Stimulated activated CD4-positive, alpha-beta T cell treated with anti-CD3 and anti-CD28 coated beads, TNF-alpha, amount 100 ng/mL, for 1 hour (primary cell): ENCODE data around the gene AP1S1.

Experiments used
- DNase-seq, 3 donors: peaks; one replicate each; pipeline ENCODE4 v3.0.0-alpha.2; 2020; ENCODE audit warnings: low read depth in 3 of 3, low spot score in 1 of 3

AP1S1 gene

GRCh38 chr7:101169838-101170551 lies 15.7 kb downstream of the AP1S1 start:
- peak; percentile 31 to 81 (median 63) for DNase-seq

DNA sequence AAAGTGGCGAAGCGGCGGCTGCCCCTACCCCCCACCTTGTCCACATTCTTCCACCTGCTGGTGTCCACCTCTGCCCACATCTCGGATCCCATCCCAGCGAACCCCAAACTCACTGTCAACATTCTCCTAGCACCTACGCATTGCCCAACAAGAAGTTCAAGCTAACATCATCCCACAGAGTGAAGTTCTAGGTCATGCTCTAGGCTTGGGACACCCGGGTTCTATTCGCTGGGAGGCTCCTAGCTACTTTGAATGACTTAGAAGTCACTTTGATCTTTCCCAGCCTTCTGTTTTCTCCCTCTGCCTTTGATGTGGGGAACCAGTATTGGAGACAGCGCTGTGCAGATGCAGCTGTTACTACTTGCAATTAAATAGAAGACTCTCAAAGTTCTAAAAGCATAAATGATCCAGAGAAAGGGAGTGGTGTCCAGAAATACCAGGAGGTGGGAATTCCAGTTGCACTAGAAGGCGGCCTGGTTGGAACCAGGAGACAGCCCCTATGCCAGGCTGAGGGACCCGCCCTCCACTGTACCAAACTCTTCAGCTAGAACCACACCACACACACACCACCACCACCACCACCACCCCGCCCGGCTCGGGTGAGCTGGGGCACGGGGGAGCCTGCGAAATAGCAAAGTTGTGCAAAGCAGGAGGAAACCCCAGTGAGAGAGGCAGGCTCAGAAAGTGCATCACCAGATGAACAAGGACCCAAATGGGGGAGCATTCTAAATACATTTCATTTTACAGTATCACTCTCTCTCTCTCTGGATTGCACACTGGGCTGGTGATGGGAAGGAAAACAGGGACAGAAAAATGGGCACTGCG lies 16.6 kb downstream of the AP1S1 start:
- DNase-seq: no peak

DNA sequence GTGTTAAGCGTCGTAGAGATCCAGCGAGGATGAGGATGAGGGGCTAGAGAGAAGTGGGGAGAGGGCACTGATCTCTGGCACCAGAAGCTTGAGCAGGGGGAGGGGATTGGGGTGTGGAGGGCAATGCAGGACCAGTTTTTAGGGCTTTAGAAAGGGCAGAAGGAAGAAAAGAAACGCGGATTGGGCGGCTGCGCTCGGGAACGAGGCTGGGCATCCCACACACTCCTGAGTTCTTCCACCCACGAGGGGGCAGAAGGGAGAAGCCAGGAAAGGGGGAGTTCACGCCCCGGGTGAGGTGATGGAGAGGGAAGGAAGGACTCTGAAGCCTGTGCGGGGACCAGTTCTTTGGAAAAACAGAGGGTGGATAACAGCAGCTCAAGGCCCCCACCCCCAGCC lies 17.2 kb downstream of the AP1S1 start:
- DNase-seq: no peak

GRCh38 chr7:101172005-101172853 lies 18.0 kb downstream of the AP1S1 start:
- DNase-seq: no peak

DNA sequence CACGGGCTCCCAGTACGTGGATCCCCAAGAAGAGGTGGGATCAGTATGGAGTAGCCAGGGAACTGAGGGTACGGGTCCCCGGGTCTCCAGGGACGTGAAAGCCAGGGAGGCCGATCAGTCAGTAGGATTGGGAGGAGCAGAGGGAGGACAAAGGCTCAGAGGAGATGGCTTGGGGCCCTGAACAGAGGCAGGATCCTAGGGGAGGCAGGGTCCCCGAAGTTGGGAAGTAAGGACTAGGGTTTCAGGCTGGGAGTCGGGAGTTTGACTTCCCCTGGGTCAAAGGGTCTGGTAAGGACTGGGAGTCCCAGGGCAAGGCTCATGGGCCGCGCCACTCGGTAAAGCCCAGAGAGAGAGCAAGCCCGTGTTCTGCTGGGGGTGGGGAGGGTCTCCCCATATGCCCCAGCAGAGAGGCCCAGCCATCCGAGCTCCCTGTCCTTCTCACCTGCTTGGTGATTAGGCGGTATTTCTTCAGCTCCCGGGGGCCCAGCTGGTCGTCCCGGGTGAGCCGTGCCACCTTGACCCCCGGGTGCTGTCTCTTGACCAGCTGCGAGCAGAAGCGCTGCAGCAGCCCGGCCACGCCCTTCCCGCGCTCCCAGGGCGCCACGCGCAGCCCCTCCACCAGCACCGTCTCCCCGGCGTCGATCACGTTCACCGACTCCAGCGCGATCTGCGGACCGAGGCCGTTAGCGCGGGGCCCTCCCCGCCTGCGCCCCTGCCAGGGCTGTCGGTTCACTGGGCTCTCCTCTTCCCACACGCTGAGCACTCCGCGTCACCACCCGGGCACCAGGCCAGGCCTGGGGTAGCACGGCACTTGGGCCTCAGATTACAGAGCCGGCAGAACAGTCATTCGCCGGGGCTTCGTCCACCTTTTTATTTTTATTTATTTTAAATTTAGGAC lies 18.8 kb downstream of the AP1S1 start:
- no peak for DNase-seq

- peak in 2 of 3 donors; percentile 31 to 58 for DNase-seq
These were observed 19.5 kb downstream of the AP1S1 start for GRCh38 chr7:101173752-101174244.

DNA sequence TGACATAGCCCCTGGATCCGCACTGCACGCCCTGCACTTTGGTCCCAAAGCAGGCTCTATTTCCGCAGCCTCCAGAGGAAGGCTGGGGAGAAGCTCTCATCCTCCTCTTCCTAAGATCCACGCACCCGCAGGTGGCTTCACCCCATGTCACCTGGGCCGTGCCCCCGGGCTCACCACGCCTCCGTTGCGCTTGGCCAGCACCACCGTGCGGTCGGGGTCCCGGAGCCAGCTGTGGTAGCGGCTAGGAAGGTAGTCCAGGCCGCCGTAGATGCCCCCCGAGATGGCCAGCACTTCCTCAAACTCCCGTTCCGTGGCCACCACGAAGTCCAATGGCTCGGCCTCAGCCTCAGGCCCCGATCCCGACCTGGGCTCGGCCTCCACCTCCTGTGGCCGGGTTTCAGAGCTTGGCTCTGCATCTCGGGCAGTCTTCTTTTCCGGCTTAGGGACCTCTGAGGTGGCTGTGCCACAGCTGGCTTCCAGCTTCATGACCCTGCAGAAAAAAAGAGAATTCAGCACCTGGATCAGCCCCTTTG lies 20.1 kb downstream of the AP1S1 start:
- no peak for DNase-seq

DNA sequence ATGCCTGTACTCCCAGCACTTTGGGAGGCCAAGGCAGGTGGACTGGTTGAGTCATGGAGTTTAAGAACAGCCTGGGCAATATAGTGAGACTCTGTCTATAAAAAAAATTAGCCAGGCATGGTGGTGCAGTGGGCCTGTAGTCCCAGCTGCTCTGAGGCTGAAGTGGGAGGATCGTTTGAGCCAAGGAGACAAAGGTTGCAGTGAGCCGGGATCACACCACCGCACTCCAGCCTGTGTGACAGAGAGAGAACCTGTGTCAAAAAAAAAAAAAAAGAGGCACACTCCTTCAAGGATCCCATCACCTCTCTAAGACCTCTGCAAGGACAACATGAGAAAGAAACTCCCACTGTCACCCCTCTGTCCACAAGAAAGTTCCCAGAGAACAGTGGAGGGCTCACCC lies 21.4 kb downstream of the AP1S1 start:
- DNase-seq: no peak

GRCh38 chr7:101177644-101178043 lies 23.4 kb downstream of the AP1S1 start:
- DNase-seq: no peak

DNA sequence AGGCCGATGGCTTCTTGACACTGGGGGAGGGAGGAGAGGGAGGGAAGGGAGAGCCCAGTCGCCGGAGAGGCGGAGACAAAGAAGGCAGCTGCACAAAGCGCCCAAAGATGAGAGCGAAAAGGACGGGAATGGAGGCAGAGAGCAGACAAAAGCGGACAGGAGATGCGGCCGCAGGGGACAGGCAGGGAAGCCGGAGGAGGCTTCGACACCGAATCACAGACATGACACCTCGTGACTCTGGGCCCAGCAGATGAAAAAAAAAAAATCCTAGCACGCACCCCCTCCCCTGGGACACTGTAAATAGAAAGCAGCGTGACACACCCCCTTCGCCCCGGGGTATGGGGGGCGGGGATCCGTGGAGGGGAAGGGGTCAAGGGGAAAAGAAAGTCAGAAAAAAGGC lies 24.8 kb downstream of the AP1S1 start:
- no peak for DNase-seq

DNA sequence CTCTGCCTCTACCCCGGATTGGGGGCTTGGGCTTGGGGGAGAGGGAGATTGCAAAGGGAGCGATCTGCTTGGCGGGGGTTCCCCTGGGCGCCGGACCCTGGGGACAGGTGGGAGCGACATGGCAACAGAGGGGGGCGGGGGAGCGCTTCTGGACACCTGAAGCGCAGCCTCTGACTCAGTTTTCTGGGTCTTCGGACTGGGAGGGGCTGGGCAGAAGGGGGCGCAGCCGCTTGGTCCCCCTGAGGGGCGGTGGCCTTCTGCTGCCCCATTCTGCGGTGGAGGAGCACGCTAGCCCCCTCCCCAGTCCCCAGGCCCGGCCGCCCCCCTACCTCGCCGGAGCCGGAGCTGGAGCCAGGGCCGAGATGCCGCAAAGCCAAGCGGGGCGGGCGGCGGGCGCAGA lies 25.4 kb downstream of the AP1S1 start:
- no peak for DNase-seq

DNA sequence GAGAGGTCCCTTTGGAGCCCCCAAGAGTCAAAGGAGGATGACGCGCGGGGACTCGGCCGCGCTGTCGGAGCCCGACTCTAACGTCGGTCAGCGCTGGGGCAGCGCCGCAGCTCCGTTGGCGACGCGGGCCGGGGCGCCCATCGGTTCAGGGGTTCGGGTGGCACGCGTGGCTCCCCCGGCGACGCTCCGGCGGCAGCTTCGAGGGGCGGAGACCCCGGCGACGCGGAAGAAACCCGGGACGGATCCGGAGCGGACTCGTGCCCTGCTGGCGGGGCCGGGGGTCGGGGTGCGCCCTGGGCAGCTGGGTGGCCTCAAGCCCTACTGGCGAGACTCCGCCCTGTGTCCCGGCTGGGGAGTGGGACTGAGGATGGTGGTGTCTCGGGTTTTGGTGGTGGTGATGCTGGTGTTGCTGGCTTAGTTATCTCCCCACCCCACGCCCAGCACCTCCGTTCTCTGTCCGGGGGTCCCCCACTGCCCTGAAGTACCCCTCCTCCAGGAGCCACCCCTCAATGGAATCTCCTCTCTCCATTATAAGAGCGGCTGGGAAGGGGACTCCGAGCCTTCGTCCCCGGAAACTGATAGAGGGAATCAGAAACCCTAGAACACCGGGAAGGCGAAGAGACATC lies 26.0 kb downstream of the AP1S1 start, which contains the start of gene NAT16:
Gene NAT16, minus strand, starts transcription at position 164 of the 626 bp plus-strand sequence. CDS start 5,486 bp downstream, outside the sequence.
- DNase-seq: no peak

DNA sequence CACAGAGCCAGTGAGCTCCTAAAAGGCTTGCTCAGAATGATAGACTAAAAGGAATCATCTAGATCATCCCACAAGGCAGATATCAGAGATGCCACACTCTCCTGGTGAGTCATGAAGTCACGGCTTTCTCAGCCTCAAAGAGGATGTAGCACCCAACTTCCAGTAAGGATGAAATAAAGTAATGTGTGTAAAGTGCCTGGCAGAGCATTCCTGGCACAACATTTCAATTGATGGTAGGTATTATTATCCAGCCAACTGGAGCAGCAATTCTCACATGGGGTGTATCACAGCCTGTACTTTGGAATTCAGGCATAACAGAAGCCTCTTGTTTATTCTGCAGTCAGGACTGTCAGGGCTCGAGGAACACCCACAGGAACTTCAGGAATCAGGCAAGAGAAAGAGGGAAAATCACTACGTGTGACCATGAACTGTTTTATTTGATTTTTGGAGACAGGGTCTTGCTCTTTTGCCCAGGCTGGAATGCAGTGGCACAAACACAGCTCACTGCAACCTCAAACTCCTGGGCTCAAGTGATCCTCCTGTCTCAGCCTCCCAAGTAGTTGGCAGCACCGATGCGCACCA lies 31.1 kb downstream of the AP1S1 start:
- DNase-seq: no peak

GRCh38 chr7:101186194-101186593 lies 31.9 kb downstream of the AP1S1 start:
- DNase-seq: no peak

DNA sequence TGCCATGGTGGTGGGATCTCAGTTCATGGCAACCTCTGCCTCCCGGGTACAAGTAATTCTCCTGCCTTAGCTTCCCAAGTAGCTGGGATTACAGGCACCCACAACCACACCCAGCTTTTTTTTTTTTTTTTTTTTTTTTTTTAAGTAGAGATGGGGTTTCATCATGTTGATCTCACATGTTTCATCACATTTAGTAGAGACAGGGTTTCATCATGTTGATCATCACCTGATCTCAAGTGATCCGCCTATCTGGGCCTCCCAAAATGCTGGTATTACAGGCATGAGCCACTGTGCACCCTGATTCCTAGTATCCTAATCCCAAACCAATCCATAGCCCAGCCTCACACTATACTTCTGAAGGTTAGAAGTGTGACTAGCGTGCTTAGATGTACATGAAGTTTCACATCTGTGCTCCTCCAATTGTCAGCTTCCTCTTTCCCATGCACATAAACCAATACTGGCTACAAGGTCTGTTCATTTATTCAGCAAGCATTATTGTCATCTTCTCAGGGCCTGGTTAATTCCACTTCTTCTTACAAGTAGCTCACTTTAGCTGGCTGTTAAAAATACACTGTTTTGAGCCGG lies 32.7 kb downstream of the AP1S1 start:
- no peak for DNase-seq

- DNase-seq: no peak
These were observed 34.8 kb downstream of the AP1S1 start for GRCh38 chr7:101189109-101189508.

GRCh38 chr7:101195884-101196283 lies 41.6 kb downstream of the AP1S1 start:
- no peak for DNase-seq

GRCh38 chr7:101197991-101198390 lies 43.7 kb downstream of the AP1S1 start:
- no peak for DNase-seq

- no peak for DNase-seq
These were observed 44.2 kb downstream of the AP1S1 start for GRCh38 chr7:101198476-101198875.
